Activated gamma-delta T cell treated with anti-CD3 and anti-CD28 coated beads, Interleukin-2, amount 50 U/mL, for 16 hours (primary cell): ENCODE results near the gene PHLDA2.

Experiments used
- DNase-seq: peaks from one replicate; pipeline ENCODE4 v3.0.0-alpha.2; 2020; ENCODE audit warnings: low read depth

Gene PHLDA2

DNA sequence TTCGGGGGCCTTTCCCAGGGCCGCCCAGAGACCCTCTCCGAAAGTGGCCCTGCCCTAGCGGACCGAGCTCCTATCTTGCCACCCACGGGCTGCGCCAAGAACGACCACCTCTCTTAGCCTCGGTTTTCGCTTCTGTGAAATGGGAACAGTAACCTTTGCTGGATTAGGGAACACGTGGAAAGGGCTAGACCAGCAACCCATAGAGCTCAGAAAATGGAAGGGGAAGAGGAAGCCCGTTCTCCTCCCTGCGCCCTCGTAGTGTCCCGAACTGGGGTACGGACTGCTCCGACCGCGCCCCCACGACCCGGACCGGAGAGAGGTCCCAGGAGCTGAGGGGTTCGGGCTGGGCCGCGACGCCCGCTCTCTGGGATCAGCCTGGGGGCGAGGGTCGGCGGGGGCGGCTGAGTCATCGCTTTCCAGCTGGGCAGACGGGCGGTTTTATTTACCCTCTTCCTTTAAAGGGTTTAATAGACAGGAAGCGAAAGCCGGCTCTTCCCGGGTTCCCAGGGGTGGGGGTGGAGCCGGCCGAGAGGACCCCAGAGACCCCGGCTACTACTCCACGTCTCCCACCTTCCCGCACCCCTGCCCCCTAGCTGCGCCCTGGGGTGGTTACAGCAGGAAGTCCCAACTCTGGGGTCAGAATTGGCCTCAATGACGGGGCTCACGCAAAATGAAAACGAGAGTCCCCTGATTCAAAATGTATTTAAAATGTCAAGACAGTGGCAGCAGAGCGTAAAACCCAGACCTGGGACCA, 907 bp upstream of the PHLDA2 start:
- DNase-seq: no peak

- DNase-seq: no peak
Measured at GRCh38 chr11:2929531-2929949, 320 bp upstream of the PHLDA2 start.

DNA sequence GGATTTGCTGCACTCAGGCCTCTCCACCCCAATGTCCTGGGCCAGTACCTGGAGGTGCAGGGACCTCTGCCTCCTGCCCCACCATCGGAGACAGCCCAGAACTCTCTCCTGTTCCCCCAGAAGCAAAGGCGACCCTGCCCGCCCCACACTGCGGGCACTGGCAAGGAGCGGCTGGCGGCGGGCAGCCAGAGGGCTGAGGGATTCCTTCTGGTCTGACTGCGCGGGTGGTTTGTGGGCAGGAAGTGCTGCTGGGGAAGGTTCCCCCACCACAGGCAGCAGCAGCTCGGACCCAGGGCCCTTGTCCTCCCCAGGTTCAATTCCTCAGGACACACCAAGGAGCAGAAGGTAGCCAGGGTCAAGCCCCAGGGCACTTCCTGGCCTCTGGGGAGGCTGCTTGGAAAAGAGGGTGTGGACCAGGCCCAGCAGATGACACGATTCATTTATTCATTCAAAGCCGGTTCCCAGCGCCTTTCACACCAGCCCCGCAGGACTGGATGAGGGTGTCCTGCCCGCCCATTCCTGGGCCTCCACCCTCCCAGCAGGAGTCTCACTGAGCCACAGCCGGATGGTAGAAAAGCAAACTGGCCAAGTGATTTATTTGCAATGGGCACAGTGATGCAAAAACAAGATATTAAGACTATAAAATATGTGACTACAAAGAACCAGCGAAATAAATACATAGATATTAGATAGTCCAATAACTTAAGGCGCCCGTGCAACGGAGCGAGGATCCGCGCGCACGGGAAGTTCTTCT, 1.2 kb downstream of the PHLDA2 start:
- no peak for DNase-seq

- DNase-seq: no peak
Measured at GRCh38 chr11:2927121-2927800, 2.0 kb downstream of the PHLDA2 start.

- DNase-seq: no peak
Measured at GRCh38 chr11:2926611-2927051, 2.6 kb downstream of the PHLDA2 start.

- DNase-seq: no peak
Measured at GRCh38 chr11:2924821-2925675, 4.2 kb downstream of the PHLDA2 start.

GRCh38 chr11:2924381-2924780, 4.8 kb downstream of the PHLDA2 start:
- DNase-seq: no peak

DNA sequence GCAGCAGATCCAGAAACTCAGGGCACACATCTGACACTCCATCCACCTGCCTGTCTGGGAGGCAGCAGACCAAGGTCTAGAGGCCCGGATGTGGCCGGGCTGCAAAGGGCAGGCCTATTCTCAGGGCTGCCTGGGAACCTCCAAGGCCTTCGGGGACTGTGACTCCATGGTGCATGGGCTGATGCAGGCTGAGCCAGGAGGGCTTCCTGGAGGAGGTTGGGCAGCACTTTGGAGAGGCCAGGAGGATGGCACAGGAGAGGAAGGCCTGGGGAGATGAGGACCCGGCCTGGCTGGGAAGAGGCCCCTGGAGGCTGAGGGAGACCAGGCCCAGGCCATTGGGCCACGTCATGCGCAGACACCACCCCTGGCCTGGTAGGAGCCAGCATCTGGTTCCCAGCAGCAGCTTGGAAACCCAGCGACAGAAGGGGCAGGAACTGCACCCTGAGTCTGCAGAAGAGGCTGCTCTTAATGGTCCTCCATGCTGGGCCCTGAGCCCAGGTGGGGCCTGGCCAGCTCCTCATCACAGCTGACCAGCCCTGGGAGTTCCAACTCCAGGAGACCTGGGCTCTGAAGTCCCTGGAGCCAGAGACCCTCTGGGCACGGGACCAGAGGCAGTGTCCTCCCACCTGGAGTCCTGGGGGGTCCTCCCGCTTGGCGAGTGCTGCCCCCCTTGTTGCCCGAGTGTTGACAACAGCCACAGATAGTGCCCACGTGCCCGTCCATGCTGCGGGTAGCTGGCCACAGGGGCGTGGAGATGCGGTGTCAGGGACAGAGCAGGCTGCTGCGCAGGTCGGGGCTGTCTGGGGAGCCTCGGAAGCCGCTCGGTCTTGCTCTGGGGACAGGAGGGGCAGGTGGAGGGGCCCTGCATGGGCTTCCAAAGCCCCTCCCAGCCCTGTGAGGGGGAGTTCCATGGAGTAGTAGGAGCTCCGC, 5.5 kb downstream of the PHLDA2 start:
- no peak for DNase-seq

DNA sequence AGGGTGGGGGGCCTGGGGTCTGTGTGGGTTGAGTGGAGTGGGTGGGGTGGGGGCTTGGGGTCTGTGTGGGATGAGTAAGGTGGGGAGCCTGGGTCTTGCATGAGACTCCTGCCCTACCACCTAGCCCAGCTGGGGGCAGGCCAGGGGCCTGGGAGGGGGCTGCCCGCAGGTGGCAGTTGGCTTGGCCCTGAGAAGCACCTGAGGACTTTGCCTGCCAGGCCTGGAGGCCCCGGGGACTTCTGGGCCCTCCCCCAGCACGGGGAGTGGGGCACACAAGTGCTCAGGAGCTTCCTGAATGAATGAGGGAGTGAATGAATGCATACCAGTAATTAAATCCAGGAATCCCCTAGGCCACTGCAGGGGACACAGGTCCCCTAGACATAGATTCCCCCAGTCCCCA, 6.6 kb downstream of the PHLDA2 start:
- DNase-seq: no peak

- DNase-seq: no peak
Measured at GRCh38 chr11:2921742-2922493, 7.3 kb downstream of the PHLDA2 start.

GRCh38 chr11:2921261-2921660, 8.0 kb downstream of the PHLDA2 start:
- no peak for DNase-seq

DNA sequence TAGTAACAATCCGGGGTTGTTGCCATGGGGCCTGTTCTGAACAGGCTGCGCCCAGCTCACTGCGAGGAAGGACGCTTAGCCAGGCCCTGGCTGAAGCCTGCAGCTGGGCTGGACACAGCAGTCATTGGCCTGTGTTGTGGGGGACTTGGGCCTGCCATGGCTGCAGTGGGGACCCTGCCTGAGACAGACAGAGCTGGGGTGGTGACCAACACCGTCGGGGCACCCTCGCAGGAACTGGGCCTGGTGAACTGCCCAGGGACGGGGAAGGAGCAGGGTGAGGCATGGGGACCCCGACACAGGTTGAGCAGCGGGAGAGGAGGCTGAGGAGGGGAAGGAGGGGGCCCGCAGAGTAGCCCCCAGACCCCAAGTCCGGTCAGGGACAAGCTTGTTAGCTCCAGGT, 8.9 kb downstream of the PHLDA2 start:
- no peak for DNase-seq

GRCh38 chr11:2919837-2920236, 9.4 kb downstream of the PHLDA2 start:
- no peak for DNase-seq

- DNase-seq: no peak
Measured at GRCh38 chr11:2919188-2919587, 10.0 kb downstream of the PHLDA2 start.

GRCh38 chr11:2917842-2918490, 11.3 kb downstream of the PHLDA2 start:
- no peak for DNase-seq

DNA sequence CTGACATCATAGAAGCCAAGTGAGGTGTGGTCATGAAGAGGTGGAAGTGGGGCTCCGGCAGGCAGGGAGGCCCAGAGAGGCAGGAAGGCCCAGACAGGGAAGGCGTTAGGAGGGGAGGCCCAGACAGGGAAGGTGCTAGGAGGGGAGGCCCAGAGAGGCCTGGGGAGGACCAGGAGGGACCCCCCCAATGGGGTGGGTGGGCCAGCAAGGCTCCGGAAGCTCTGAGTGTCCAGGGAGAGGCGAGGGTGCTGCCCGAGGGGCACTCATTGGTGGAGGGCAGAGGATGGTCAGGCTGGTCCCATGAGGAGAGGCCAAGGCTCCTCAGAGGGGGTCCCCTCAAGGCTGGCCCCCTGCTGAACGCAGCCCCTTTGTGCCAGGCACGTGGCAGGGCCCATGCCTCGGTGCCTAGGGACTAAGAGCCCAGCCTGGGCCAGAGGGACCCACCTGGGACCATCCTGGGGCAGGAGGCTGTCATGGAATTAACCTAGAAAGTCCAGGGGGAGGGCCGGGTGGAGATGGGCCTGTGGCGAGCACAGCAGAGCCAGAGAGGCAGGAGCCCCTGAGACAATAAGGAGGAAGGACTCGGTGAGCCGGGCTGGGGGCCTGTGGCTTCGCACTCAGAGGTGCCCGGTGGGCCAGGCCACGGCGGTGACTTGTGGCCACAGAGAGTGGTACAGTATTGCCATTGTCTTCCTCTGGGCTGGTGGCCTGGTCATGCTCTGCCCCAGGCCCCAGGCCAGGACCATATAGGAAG, 12.2 kb downstream of the PHLDA2 start:
- DNase-seq: no peak

DNA sequence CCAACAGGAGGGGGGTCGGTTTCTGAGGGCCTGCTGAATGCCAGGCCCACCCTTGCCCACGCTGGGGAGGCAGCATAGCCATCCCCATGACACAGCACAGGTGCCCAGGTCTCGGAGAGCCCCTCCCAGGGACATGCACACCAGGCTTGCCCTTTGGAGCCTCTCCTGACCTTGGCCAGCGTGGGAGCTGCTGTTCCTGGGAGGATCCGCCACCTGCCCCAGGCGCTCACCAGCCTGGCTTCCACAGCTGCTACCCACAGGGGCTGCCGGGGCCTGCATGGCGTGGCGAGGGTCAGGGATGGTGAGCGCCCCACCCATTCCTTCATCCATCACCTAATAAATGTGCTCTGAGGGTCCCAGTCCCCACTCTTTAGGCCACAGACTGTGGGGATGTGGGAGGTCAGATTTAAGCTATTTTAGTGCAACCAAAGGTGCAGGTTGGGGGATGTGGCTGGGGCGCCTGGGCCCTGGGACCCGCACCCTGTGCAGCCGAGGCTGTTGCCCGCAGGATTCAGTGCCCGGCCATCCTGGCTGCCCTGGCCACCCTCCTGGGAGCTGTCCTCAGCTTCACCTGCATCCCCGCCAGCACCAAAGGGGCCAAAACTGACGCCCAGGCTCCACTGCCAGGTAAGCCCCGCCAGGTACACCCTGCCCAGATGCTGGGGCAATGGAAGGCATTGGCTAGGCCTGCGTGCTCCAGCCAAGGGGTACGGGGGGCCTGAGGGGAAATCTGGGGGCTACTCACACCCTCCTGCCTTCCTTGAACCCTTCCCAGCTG, 12.9 kb downstream of the PHLDA2 start:
- no peak for DNase-seq

DNA sequence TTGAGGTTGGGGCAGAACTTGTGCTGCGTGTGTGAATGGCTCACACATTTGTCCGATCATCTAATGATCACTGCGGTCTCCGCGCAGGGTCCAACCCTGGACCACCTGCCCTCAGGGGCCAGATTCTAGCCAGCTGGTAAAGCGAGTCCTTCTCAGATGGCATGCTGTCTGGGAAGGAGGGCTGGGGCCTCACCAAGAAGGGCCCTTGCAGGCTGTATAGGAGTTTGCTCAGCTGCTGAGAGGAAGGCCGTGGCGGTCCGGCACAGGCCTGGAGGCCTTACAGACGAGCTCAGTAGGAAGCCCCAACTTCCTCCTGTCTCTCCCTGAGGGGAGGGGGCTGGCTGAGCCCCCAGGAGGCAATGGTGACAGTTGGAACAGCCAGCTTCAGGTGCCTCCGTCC, 13.7 kb downstream of the PHLDA2 start:
- no peak for DNase-seq
